K562 (cell line): Measurements from ENCODE around the gene EEFSEC. TPM values are rescaled to one million over a fixed set of nuclear protein-coding genes. Genes with fewer than 3 reads are reported as not detected.

Experiments
- HDAC3 ChIP-seq: fragments of 450-650 bp; IDR thresholded peaks from 2 replicates; pipeline ENCODE4 v1.6.1; 2018; ENCODE audit warnings: borderline replicate concordance, mild to moderate bottlenecking, moderate library complexity; ENCODE audit not compliant: partially characterized antibody
- KAT2B ChIP-seq: IDR thresholded peaks from one replicate; pipeline ENCODE4 v1.6.1; 2012; ENCODE audit warnings: low read depth, mild to moderate bottlenecking, control low read depth, inconsistent platforms, low read length, moderate library complexity
- NBN ChIP-seq: fragments of 450-650 bp; IDR thresholded peaks from 2 replicates; pipeline ENCODE4 v1.6.1; 2016; ENCODE audit warnings: low read depth, mild to moderate bottlenecking
- RBBP5 ChIP-seq: fragments of 200-600 bp; sonication (generic); IDR thresholded peaks from 2 replicates; pipeline ENCODE4 v1.6.1; 2012; ENCODE audit warnings: borderline replicate concordance, mild to moderate bottlenecking, low read length, control low read depth, inconsistent platforms; ENCODE audit not compliant: insufficient read depth, poor library complexity, severe bottlenecking
- SMARCA5 ChIP-seq: fragments of 450-650 bp; IDR thresholded peaks from 2 replicates; pipeline ENCODE4 v1.6.1; 2016
- SMC3 ChIP-seq: conservative IDR thresholded peaks from 2 replicates; pipeline ENCODE4 v1.6.1; 2011; ENCODE audit warnings: low read depth, low read length, improper control_type of control experiment; ENCODE audit not compliant: insufficient read depth
- TAF1 ChIP-seq: IDR thresholded peaks from 2 replicates; pipeline ENCODE4 v1.6.1; 2011; ENCODE audit warnings: mild to moderate bottlenecking, low read length, moderate library complexity; ENCODE audit not compliant: insufficient read depth, control insufficient read depth, severe bottlenecking; ENCODE audit errors: extremely low read depth
- TAF15 ChIP-seq: fragments of 200-400 bp; formaldehyde crosslinking; IDR thresholded peaks from 2 replicates; pipeline ENCODE4 v1.6.1; 2017; ENCODE audit warnings: mild to moderate bottlenecking, low read depth, low read length, moderate library complexity
- polyA plus RNA-seq, 8 experiments: library from polyadenylated mRNA; depleted of rRNA in 4 of 8; stranded (reverse) in 5 of 8; unstranded in 3 of 8; fragments of >200 nt; fragmentation: Nextera tagmentation in 2 of 8; fragmentation: Illumina TruSeq in 1 of 8; extraction: Ambion mirVana in 2 of 8; extraction: Trizol in 1 of 8; gene quantifications; 2 replicates each; pipeline versions ENCODE4 v1.2.1 to v1.2.3, GENCODE V29; 2011 to 2014; ENCODE audit warnings: inconsistent platforms in 1 of 8, missing spikeins in 1 of 8
- total RNA-seq, 7 experiments: library from RNA; depleted of rRNA in 6 of 7; stranded (reverse); fragments of >200 nt in 6 of 7; fragmentation: Illumina TruSeq in 2 of 7; extraction: Trizol in 2 of 7; gene quantifications; 2 replicates each; pipeline versions ENCODE4 v1.2.1 to v1.2.3, GENCODE V29; 2011 to 2021; ENCODE audit warnings: low replicate concordance in 1 of 7
- TF ChIP-seq, protein P1 (sequence below): fragments of 250-450 bp; sonication (Bioruptor Pico); IDR thresholded peaks from 2 replicates; pipeline ENCODE4 v1.5.0; 2021
- TF ChIP-seq, protein P2 (sequence below): fragments of 450-650 bp; IDR thresholded peaks from 2 replicates; pipeline ENCODE4 v1.7.1; 2018; ENCODE audit warnings: mild to moderate bottlenecking, low read depth; ENCODE audit not compliant: partially characterized antibody
- TF ChIP-seq, protein P3 (sequence below): fragments of 250-450 bp; sonication (Bioruptor Pico); IDR thresholded peaks from 2 replicates; pipeline ENCODE4 v1.4.0; 2020; ENCODE audit warnings: mild to moderate bottlenecking, moderate library complexity
- TF ChIP-seq, protein P4 (sequence below): IDR thresholded peaks from 3 replicates; pipeline ENCODE4 v1.6.1; 2011; ENCODE audit warnings: borderline replicate concordance, mild to moderate bottlenecking; ENCODE audit not compliant: insufficient read length, insufficient read depth
- TF ChIP-seq, protein P5 (sequence below): IDR thresholded peaks from 2 replicates; pipeline ENCODE4 v1.6.1; 2011; ENCODE audit warnings: borderline replicate concordance, low read depth, mild to moderate bottlenecking, moderate library complexity, low read length; ENCODE audit not compliant: insufficient read depth, poor library complexity, severe bottlenecking

The EEFSEC gene
- total and polyA plus RNA-seq, 9 of the 15 experiments (the other 6 are each of a cell fraction or from before 2014, with no cell fraction given): 0.35 to 11.8 (median 7.7) TPM

DNA sequence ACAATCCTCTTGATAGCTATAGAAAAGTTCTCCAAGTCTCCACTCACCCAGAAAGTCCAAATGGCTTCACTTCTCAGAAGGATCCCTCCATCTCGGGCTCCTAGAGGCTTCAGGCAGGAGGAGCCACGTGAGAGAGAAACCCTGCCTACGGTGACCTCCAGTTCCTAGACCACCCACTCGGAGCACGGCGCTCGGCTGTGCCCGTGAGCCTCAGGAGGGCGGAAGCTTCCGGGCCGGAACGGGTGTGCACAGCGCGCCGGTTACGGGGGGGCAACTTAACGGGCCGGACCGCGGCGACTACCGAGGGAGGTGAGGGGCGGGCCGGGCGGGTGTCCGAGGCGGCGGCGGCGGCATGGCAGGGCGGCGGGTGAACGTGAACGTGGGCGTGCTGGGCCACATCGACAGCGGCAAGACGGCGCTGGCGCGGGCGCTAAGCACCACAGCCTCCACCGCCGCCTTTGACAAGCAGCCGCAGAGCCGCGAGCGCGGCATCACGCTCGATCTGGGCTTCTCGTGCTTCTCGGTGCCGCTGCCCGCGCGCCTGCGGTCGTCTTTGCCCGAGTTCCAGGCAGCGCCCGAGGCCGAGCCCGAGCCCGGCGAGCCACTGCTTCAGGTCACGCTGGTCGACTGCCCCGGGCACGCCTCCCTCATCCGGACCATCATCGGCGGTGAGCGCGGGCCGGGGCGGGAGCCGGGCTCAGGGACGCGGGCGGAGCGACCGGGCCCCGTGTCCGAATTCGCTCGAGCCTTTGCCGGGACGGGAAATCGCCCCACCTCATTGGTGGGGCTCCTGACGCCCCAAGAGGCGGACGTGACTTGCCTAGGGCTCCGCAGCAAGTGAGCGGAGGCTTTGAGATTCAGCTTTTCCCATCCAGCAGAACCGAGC, at the start of gene EEFSEC (continued):
- no peak for TF ChIP-seq NBN
- TF ChIP-seq HDAC3: no peak
- TF ChIP-seq RBBP5: peak; percentile 91
- TF ChIP-seq SMARCA5: no peak
- TF ChIP-seq, protein P1, sequence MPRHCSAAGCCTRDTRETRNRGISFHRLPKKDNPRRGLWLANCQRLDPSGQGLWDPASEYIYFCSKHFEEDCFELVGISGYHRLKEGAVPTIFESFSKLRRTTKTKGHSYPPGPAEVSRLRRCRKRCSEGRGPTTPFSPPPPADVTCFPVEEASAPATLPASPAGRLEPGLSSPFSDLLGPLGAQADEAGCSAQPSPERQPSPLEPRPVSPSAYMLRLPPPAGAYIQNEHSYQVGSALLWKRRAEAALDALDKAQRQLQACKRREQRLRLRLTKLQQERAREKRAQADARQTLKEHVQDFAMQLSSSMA (CRISPR knock-in tag): no peak
- TF ChIP-seq KAT2B: no peak
- TF ChIP-seq TAF1: peak; percentile 94
- no peak for TF ChIP-seq SMC3
- TF ChIP-seq, protein P2, sequence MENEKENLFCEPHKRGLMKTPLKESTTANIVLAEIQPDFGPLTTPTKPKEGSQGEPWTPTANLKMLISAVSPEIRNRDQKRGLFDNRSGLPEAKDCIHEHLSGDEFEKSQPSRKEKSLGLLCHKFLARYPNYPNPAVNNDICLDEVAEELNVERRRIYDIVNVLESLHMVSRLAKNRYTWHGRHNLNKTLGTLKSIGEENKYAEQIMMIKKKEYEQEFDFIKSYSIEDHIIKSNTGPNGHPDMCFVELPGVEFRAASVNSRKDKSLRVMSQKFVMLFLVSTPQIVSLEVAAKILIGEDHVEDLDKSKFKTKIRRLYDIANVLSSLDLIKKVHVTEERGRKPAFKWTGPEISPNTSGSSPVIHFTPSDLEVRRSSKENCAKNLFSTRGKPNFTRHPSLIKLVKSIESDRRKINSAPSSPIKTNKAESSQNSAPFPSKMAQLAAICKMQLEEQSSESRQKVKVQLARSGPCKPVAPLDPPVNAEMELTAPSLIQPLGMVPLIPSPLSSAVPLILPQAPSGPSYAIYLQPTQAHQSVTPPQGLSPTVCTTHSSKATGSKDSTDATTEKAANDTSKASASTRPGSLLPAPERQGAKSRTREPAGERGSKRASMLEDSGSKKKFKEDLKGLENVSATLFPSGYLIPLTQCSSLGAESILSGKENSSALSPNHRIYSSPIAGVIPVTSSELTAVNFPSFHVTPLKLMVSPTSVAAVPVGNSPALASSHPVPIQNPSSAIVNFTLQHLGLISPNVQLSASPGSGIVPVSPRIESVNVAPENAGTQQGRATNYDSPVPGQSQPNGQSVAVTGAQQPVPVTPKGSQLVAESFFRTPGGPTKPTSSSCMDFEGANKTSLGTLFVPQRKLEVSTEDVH: peak; percentile 25
- TF ChIP-seq, protein P3, sequence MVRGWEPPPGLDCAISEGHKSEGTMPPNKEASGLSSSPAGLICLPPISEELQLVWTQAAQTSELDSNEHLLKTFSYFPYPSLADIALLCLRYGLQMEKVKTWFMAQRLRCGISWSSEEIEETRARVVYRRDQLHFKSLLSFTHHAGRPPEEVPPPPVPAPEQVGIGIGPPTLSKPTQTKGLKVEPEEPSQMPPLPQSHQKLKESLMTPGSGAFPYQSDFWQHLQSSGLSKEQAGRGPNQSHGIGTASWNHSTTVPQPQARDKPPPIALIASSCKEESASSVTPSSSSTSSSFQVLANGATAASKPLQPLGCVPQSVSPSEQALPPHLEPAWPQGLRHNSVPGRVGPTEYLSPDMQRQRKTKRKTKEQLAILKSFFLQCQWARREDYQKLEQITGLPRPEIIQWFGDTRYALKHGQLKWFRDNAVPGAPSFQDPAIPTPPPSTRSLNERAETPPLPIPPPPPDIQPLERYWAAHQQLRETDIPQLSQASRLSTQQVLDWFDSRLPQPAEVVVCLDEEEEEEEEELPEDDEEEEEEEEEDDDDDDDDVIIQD (CRISPR knock-in tag): no peak
- TF ChIP-seq TAF15: no peak
- TF ChIP-seq, protein P4, sequence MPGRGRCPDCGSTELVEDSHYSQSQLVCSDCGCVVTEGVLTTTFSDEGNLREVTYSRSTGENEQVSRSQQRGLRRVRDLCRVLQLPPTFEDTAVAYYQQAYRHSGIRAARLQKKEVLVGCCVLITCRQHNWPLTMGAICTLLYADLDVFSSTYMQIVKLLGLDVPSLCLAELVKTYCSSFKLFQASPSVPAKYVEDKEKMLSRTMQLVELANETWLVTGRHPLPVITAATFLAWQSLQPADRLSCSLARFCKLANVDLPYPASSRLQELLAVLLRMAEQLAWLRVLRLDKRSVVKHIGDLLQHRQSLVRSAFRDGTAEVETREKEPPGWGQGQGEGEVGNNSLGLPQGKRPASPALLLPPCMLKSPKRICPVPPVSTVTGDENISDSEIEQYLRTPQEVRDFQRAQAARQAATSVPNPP: no peak
- TF ChIP-seq, protein P5, sequence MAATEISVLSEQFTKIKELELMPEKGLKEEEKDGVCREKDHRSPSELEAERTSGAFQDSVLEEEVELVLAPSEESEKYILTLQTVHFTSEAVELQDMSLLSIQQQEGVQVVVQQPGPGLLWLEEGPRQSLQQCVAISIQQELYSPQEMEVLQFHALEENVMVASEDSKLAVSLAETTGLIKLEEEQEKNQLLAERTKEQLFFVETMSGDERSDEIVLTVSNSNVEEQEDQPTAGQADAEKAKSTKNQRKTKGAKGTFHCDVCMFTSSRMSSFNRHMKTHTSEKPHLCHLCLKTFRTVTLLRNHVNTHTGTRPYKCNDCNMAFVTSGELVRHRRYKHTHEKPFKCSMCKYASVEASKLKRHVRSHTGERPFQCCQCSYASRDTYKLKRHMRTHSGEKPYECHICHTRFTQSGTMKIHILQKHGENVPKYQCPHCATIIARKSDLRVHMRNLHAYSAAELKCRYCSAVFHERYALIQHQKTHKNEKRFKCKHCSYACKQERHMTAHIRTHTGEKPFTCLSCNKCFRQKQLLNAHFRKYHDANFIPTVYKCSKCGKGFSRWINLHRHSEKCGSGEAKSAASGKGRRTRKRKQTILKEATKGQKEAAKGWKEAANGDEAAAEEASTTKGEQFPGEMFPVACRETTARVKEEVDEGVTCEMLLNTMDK: no peak
